Nephron progenitor cell (in vitro differentiated cells): ENCODE measurements around the gene GPR61.

Source experiments
- DNase-seq: peaks from one replicate; pipeline ENCODE4 v3.0.0; 2021
- H3K27ac Mint-ChIP-seq: 2 replicates; pipeline ENCODE4 v1.8.0; 2021; ENCODE audit warnings: mild to moderate bottlenecking, moderate library complexity, mixed read lengths
- H3K27me3 Mint-ChIP-seq: 2 replicates; pipeline ENCODE4 v1.8.0; 2021; ENCODE audit warnings: mild to moderate bottlenecking, low read depth, mixed read lengths; ENCODE audit not compliant: poor library complexity
- H3K36me3 Mint-ChIP-seq: 2 replicates; pipeline ENCODE4 v1.8.0; 2021; ENCODE audit warnings: low read depth, mixed read lengths
- H3K4me1 Mint-ChIP-seq: 2 replicates; pipeline ENCODE4 v1.8.0; 2021; ENCODE audit warnings: mixed read lengths
- H3K4me3 Mint-ChIP-seq: 2 replicates; pipeline ENCODE4 v1.8.0; 2021; ENCODE audit warnings: mild to moderate bottlenecking, moderate library complexity, mixed read lengths
- H3K9me3 Mint-ChIP-seq: 2 replicates; pipeline ENCODE4 v1.8.0; 2021; ENCODE audit warnings: mild to moderate bottlenecking, moderate library complexity, mixed read lengths
- CTCF ChIP-seq: fragments of 200-600 bp; sonication (generic); IDR thresholded peaks from 2 replicates; pipeline ENCODE4 v1.5.0; 2021; ENCODE audit warnings: antibody characterized with exemption

Gene GPR61

GRCh38 chr1:109541102-109541501 is 1.4 kb downstream of the GPR61 start:
- no peak for TF ChIP-seq CTCF
- Mint-ChIP-seq H3K4me1 (peaks cover 13% of the 10 kb centered on the region), H3K27ac (no peak overlapping the region), H3K36me3 (no peaks in the 10 kb centered on the region), H3K4me3 (no peak overlapping the region), H3K27me3 (peaks cover 46% of the 10 kb centered on the region), H3K9me3 (no peaks in the 10 kb centered on the region)
- DNase-seq: no peak

GRCh38 chr1:109542657-109543056 is 3.0 kb downstream of the GPR61 start:
- H3K9me3 Mint-ChIP-seq: no peaks in the 10 kb centered on the region
- no peak overlapping the region for H3K4me3 Mint-ChIP-seq
- H3K27me3 Mint-ChIP-seq: peaks cover 46% of the 10 kb centered on the region
- no peaks in the 10 kb centered on the region for H3K36me3 Mint-ChIP-seq
- H3K27ac Mint-ChIP-seq: no peak overlapping the region
- DNase-seq: no peak
- no peak for TF ChIP-seq CTCF
- H3K4me1 Mint-ChIP-seq: peaks cover 28% of the 10 kb centered on the region

- Mint-ChIP-seq H3K27me3 (peaks cover 43% of the 10 kb centered on the region), H3K4me1 (peaks cover 30% of the 10 kb centered on the region), H3K4me3 (no peak overlapping the region), H3K27ac (no peak overlapping the region), H3K9me3 (no peaks in the 10 kb centered on the region), H3K36me3 (no peaks in the 10 kb centered on the region)
- DNase-seq: no peak
- no peak for TF ChIP-seq CTCF
These were observed 3.8 kb downstream of the GPR61 start for GRCh38 chr1:109543283-109543987.

GRCh38 chr1:109543988-109544735 is 4.5 kb downstream of the GPR61 start:
- peaks cover 38% of the 10 kb centered on the region for H3K27me3 Mint-ChIP-seq
- DNase-seq: no peak
- no peak overlapping the region for H3K27ac Mint-ChIP-seq
- H3K9me3 Mint-ChIP-seq: no peaks in the 10 kb centered on the region
- H3K4me1 Mint-ChIP-seq: peaks cover 35% of the 10 kb centered on the region
- H3K36me3 Mint-ChIP-seq: no peaks in the 10 kb centered on the region
- TF ChIP-seq CTCF: no peak
- no peak overlapping the region for H3K4me3 Mint-ChIP-seq

GRCh38 chr1:109546311-109547109 is 6.8 kb downstream of the GPR61 start:
- peak overlapping the region; percentile 18 for H3K27ac Mint-ChIP-seq
- no peaks in the 10 kb centered on the region for H3K9me3 Mint-ChIP-seq
- peak; percentile 87 for TF ChIP-seq CTCF
- H3K4me1 Mint-ChIP-seq: peaks cover 41% of the 10 kb centered on the region
- peaks cover 22% of the 10 kb centered on the region for H3K27me3 Mint-ChIP-seq
- peak overlapping the region; percentile 96 for H3K4me3 Mint-ChIP-seq
- H3K36me3 Mint-ChIP-seq: peaks cover 2% of the 10 kb centered on the region
- peak; percentile 91 for DNase-seq
